ENCODE data around the gene SLC26A1. TPM values are rescaled to one million over a fixed set of nuclear protein-coding genes. Genes with fewer than 3 reads are reported as not detected.

Gene SLC26A1
- total RNA-seq, 1 donor from 2014 or later: 2.6 TPM

GRCh38 chr4:986428-986878 is 6.8 kb downstream of the SLC26A1 start:
- peak overlapping the region; percentile 92 for H3K4me3 Mint-ChIP-seq (ENCODE audit: low read depth)
- DNase-seq (ENCODE audit: low spot score, unreplicated experiment): no peak
- H3K36me3 Mint-ChIP-seq (ENCODE audit: insufficient read depth): no peaks in the 10 kb centered on the region
- peak overlapping the region; percentile 91 for H3K27ac Mint-ChIP-seq
- peaks cover 18% of the 10 kb centered on the region for H3K4me1 Mint-ChIP-seq (ENCODE audit: low read depth)
- TF ChIP-seq CTCF (IDR thresholded peaks at IDR 0.05; ENCODE audit: unreplicated experiment): no peak
- H3K9me3 Mint-ChIP-seq (ENCODE audit: low read depth): no peaks in the 10 kb centered on the region
- H3K27me3 Mint-ChIP-seq: no peaks in the 10 kb centered on the region

GRCh38 chr4:985123-985830 is 7.9 kb downstream of the SLC26A1 start:
- TF ChIP-seq CTCF (IDR thresholded peaks at IDR 0.05; ENCODE audit: unreplicated experiment): no peak
- peak overlapping the region; percentile 92 for H3K4me3 Mint-ChIP-seq (ENCODE audit: low read depth)
- no peaks in the 10 kb centered on the region for H3K36me3 Mint-ChIP-seq (ENCODE audit: insufficient read depth)
- peaks cover 18% of the 10 kb centered on the region for H3K4me1 Mint-ChIP-seq (ENCODE audit: low read depth)
- H3K9me3 Mint-ChIP-seq (ENCODE audit: low read depth): no peaks in the 10 kb centered on the region
- H3K27me3 Mint-ChIP-seq: no peaks in the 10 kb centered on the region
- no peak overlapping the region for H3K27ac Mint-ChIP-seq
- no peak for DNase-seq (ENCODE audit: low spot score, unreplicated experiment)

- Mint-ChIP-seq H3K4me3 (ENCODE audit: low read depth) (peak overlapping the region; percentile 92), H3K4me1 (ENCODE audit: low read depth) (peaks cover 18% of the 10 kb centered on the region), H3K36me3 (ENCODE audit: insufficient read depth) (no peaks in the 10 kb centered on the region), H3K9me3 (ENCODE audit: low read depth) (no peaks in the 10 kb centered on the region), H3K27me3 (peaks cover 3% of the 10 kb centered on the region), H3K27ac (no peak overlapping the region)
- TF ChIP-seq CTCF (IDR thresholded peaks at IDR 0.05; ENCODE audit: unreplicated experiment): no peak
- DNase-seq (ENCODE audit: low spot score, unreplicated experiment): no peak
These were observed 8.7 kb downstream of the SLC26A1 start for GRCh38 chr4:984336-985054.

- peaks cover 18% of the 10 kb centered on the region for H3K4me1 Mint-ChIP-seq (ENCODE audit: low read depth)
- H3K4me3 Mint-ChIP-seq (ENCODE audit: low read depth): no peak overlapping the region
- no peak for DNase-seq (ENCODE audit: low spot score, unreplicated experiment)
- H3K27me3 Mint-ChIP-seq: peaks cover 3% of the 10 kb centered on the region
- H3K9me3 Mint-ChIP-seq (ENCODE audit: low read depth): no peaks in the 10 kb centered on the region
- no peaks in the 10 kb centered on the region for H3K36me3 Mint-ChIP-seq (ENCODE audit: insufficient read depth)
- H3K27ac Mint-ChIP-seq: no peak overlapping the region
- no peak for TF ChIP-seq CTCF (IDR thresholded peaks at IDR 0.05; ENCODE audit: unreplicated experiment)
These were observed 10.4 kb downstream of the SLC26A1 start for GRCh38 chr4:982814-983213.

- Mint-ChIP-seq H3K9me3 (ENCODE audit: low read depth) (no peaks in the 10 kb centered on the region), H3K27ac (no peak overlapping the region), H3K36me3 (ENCODE audit: insufficient read depth) (no peaks in the 10 kb centered on the region), H3K27me3 (peaks cover 3% of the 10 kb centered on the region), H3K4me3 (ENCODE audit: low read depth) (no peak overlapping the region), H3K4me1 (ENCODE audit: low read depth) (peaks cover 16% of the 10 kb centered on the region)
- TF ChIP-seq CTCF (IDR thresholded peaks at IDR 0.05; ENCODE audit: unreplicated experiment): no peak
- DNase-seq (ENCODE audit: low spot score, unreplicated experiment): no peak
These were observed 10.9 kb downstream of the SLC26A1 start for GRCh38 chr4:982291-982690.

All from progenitor cell of endocrine pancreas (in vitro differentiated cells).